ENCODE results near the gene PDZD7.

PDZD7 gene

DNA sequence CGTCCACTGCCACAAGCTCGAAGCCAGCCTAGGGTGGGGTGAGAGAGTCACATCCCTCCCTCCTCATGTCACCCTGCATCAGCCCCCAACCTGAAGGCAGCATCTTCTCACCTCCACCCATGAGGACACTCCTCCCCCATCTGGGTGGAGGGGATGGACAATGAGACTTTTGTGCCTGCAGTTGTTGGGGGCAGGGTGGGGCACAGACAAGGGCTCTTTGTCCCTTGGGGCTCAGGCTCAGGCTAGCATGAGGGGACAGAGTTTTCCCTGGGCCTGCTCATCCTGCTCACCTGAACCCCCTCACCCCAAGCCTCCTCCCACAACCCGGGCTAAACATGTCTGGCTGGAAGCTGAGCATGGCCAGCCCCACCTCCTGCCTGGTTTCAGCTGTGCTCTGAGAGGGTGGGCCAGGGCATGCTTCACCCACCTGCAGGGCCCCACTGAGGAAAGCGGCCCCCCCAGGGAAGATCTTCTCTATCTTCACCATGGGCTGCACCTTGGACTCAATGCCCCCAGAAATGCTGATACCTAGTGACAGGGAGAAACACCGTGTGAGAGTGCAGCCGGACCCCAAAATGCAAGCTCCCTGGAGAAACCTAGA lies 22.0 kb downstream of the PDZD7 start:
- Histone ChIP-seq H3K79me2 (ENCODE audit: low read length) (no peaks in the 10 kb centered on the region), H4K20me1 (ENCODE audit: insufficient read depth, low read length) (no peaks in the 10 kb centered on the region), H3K36me3 (replicated peaks; ENCODE audit: insufficient read depth, low read length) (no peaks in the 10 kb centered on the region), H2AFZ (ENCODE audit: low read length) (no peak overlapping the region), H3K9me2 (replicated peaks; ENCODE audit: insufficient read depth, low read length) (no peaks in the 10 kb centered on the region), H3K9me3 (replicated peaks; ENCODE audit: insufficient read depth, low read length) (no peaks in the 10 kb centered on the region), H3K4me1 (ENCODE audit: low read length) (peaks cover 7% of the 10 kb centered on the region; the same call in 1 of the 2 replicates), H3K4me2 (ENCODE audit: low read depth, low read length) (no peak overlapping the region), H3F3A (ENCODE audit: insufficient read depth, low read length) (no peaks in the 10 kb centered on the region), H3K27ac (ENCODE audit: low read length) (no peak overlapping the region), H3K27me3 (replicated peaks; ENCODE audit: insufficient read depth, low read length) (no peaks in the 10 kb centered on the region), H3K9ac (ENCODE audit: low read length) (no peak overlapping the region), H3K4me3 (ENCODE audit: low read length) (no peak overlapping the region)
- no peak for TF ChIP-seq CTCF (IDR thresholded peaks at IDR 0.05; ENCODE audit: low read length)
- no peak for TF ChIP-seq EZH2 (optimal IDR thresholded peaks at IDR 0.05; ENCODE audit: low read depth, low read length)
- no peak for TF ChIP-seq EZH2phosphoT487 (IDR thresholded peaks at IDR 0.05; ENCODE audit: low read length)
- DNase-seq, result peak; percentile 0

DNA sequence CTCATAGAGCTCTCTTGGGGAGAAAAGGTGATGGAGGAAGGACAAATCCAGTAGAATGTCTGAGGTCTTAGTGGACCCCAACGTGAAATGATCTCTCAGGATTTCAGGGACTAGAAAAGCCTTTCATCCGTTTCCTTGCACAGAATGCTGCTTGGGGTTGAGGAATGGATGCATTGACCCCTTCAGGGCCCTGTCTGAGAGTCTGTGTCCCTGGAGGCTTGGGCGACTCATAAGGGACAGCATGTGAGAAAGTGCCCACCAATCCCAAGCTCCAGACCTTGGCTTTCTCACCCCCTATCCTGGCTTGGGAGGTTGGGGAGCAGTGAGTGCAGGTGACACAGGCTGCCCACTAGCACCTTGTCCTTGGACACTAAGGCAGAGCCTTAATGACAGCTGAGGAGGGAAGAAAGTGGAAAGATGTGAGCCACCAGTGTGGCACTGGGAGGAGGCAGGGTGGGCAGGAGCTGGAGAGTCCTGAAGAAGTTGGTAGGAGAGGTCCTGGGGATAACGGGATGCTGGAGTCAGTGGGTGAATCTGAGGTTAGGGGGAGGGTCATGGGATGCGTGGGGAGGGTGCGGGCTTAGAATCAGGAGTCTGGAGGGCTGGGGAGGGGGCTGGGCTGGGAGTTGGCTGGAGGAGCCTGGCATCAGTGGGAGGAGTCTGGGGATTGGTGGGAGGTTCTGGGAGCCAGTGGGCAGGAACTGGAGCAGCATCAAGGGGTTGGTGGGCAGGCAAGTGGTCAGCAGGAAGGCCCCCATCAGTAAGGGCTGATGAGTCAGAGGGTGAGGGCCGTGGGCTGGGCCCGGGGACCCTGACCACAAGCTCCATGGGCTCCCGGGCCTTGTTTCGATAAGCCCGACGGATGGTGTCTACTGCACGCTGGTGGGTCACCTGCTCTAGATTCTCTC lies 22.8 kb downstream of the PDZD7 start:
- no peak overlapping the region for H3K4me2 ChIP-seq (ENCODE audit: low read depth, low read length)
- H3K4me3 ChIP-seq (ENCODE audit: low read length), result no peak overlapping the region
- H3K9me3 ChIP-seq (replicated peaks; ENCODE audit: insufficient read depth, low read length), result no peaks in the 10 kb centered on the region
- no peaks in the 10 kb centered on the region for H3K9me2 ChIP-seq (replicated peaks; ENCODE audit: insufficient read depth, low read length)
- H3K9ac ChIP-seq (ENCODE audit: low read length), result no peak overlapping the region
- no peak for DNase-seq
- H3K27ac ChIP-seq (ENCODE audit: low read length), result no peak overlapping the region
- TF ChIP-seq EZH2 (optimal IDR thresholded peaks at IDR 0.05; ENCODE audit: low read depth, low read length) (no peak), CTCF (IDR thresholded peaks at IDR 0.05; ENCODE audit: low read length) (no peak), EZH2phosphoT487 (IDR thresholded peaks at IDR 0.05; ENCODE audit: low read length) (no peak)
- H3K4me1 ChIP-seq (ENCODE audit: low read length), result peaks cover 3% of the 10 kb centered on the region; the same call in 1 of the 2 replicates
- no peaks in the 10 kb centered on the region for H3K36me3 ChIP-seq (replicated peaks; ENCODE audit: insufficient read depth, low read length)
- no peaks in the 10 kb centered on the region for H3F3A ChIP-seq (ENCODE audit: insufficient read depth, low read length)
- H3K27me3 ChIP-seq (replicated peaks; ENCODE audit: insufficient read depth, low read length), result no peaks in the 10 kb centered on the region
- no peak overlapping the region for H2AFZ ChIP-seq (ENCODE audit: low read length)
- H3K79me2 ChIP-seq (ENCODE audit: low read length), result no peaks in the 10 kb centered on the region
- H4K20me1 ChIP-seq (ENCODE audit: insufficient read depth, low read length), result no peaks in the 10 kb centered on the region

DNA sequence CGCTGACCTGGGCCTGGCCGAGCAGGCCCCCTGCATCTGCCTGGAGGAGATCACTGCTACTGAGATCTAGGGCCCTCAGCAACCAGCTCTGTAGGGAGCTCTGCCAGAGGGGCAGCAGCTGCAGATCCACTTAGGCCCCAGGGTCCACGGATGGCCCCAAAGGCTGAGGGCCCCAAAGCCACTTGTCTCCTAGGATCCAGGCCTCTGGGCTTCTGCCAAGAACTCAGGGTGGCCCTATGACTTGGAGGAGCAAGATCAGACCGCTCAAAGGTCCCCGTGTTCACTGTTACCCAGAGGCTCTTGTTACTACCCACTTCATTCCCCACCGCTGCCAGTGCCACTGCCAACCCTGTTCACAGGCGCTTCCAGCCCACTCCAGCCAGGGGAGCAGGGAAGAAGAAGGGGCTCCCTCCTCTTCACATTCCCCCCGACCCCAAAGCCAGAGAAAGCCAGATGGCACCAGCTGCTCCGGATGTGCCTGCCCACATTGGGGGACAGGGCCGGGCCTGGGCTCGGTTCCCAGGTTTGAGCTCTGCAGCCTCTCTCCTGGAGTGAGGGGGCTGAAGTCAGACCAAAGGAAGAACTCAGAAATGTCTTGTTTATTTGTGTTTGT lies 23.7 kb downstream of the PDZD7 start:
- Histone ChIP-seq H2AFZ (ENCODE audit: low read length) (no peak overlapping the region), H3K27me3 (replicated peaks; ENCODE audit: insufficient read depth, low read length) (no peaks in the 10 kb centered on the region), H3K36me3 (replicated peaks; ENCODE audit: insufficient read depth, low read length) (no peaks in the 10 kb centered on the region), H3K9me3 (replicated peaks; ENCODE audit: insufficient read depth, low read length) (no peaks in the 10 kb centered on the region), H3K9me2 (replicated peaks; ENCODE audit: insufficient read depth, low read length) (no peaks in the 10 kb centered on the region), H3K9ac (ENCODE audit: low read length) (no peak overlapping the region), H3K27ac (ENCODE audit: low read length) (no peak overlapping the region), H3K4me1 (ENCODE audit: low read length) (no peaks in the 10 kb centered on the region), H3F3A (ENCODE audit: insufficient read depth, low read length) (no peaks in the 10 kb centered on the region), H4K20me1 (ENCODE audit: insufficient read depth, low read length) (no peaks in the 10 kb centered on the region), H3K4me2 (ENCODE audit: low read depth, low read length) (no peak overlapping the region), H3K79me2 (ENCODE audit: low read length) (no peaks in the 10 kb centered on the region), H3K4me3 (ENCODE audit: low read length) (no peak overlapping the region)
- DNase-seq, result no peak
- TF ChIP-seq EZH2phosphoT487 (IDR thresholded peaks at IDR 0.05; ENCODE audit: low read length), result no peak
- no peak for TF ChIP-seq CTCF (IDR thresholded peaks at IDR 0.05; ENCODE audit: low read length)
- no peak for TF ChIP-seq EZH2 (optimal IDR thresholded peaks at IDR 0.05; ENCODE audit: low read depth, low read length)
